ENCODE data around the gene TMEM82.

TMEM82 gene

GRCh38 chr1:15738416-15739113, 3.7 kb upstream of the TMEM82 start:
- DNase-seq (ENCODE audit: low read depth in 2 of 2), result no peak
- no peak overlapping the region for H3K4me3 ChIP-seq (replicated peaks in 1 of 2; ENCODE audit: low read depth in 2 of 2, low read length in 2 of 2)

GRCh38 chr1:15739259-15739658, 3.0 kb upstream of the TMEM82 start:
- H3K4me3 ChIP-seq (replicated peaks in 1 of 2; ENCODE audit: low read depth in 2 of 2, low read length in 2 of 2), result no peak overlapping the region
- DNase-seq (ENCODE audit: low read depth in 2 of 2), result no peak
- TF ChIP-seq, protein P1, sequence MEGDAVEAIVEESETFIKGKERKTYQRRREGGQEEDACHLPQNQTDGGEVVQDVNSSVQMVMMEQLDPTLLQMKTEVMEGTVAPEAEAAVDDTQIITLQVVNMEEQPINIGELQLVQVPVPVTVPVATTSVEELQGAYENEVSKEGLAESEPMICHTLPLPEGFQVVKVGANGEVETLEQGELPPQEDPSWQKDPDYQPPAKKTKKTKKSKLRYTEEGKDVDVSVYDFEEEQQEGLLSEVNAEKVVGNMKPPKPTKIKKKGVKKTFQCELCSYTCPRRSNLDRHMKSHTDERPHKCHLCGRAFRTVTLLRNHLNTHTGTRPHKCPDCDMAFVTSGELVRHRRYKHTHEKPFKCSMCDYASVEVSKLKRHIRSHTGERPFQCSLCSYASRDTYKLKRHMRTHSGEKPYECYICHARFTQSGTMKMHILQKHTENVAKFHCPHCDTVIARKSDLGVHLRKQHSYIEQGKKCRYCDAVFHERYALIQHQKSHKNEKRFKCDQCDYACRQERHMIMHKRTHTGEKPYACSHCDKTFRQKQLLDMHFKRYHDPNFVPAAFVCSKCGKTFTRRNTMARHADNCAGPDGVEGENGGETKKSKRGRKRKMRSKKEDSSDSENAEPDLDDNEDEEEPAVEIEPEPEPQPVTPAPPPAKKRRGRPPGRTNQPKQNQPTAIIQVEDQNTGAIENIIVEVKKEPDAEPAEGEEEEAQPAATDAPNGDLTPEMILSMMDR (IDR thresholded peaks at IDR 0.05; ENCODE audit: low read depth, low read length), result no peak

More at GRCh38 chr1:15738416-15739113, 3.7 kb upstream of the TMEM82 start:
- TF ChIP-seq, protein P1 (IDR thresholded peaks at IDR 0.05; ENCODE audit: low read depth, low read length), result no peak

DNA sequence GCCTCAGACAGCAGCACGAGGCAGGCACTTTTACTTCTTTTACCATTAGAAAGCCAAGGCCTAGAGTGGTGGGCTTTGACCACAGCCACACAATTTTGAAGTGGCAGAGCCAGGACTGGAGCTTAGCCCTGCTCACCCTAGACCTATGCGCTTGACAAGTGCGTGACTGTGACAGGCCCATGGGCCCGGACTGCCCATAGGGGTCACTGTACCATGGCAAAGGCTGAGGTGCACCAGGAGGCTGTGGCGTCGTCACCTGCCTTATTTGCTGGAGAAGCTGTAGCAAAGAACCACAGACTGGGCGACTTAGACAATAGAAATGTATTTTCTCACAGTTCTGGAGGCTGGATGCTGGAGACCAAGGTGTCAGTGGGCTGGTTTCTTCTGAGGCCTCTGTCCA, 2.6 kb upstream of the TMEM82 start:
- TF ChIP-seq, protein P1 (IDR thresholded peaks at IDR 0.05; ENCODE audit: low read depth, low read length), result peak; percentile 27
- no peak for DNase-seq (ENCODE audit: low read depth in 2 of 2)

DNA sequence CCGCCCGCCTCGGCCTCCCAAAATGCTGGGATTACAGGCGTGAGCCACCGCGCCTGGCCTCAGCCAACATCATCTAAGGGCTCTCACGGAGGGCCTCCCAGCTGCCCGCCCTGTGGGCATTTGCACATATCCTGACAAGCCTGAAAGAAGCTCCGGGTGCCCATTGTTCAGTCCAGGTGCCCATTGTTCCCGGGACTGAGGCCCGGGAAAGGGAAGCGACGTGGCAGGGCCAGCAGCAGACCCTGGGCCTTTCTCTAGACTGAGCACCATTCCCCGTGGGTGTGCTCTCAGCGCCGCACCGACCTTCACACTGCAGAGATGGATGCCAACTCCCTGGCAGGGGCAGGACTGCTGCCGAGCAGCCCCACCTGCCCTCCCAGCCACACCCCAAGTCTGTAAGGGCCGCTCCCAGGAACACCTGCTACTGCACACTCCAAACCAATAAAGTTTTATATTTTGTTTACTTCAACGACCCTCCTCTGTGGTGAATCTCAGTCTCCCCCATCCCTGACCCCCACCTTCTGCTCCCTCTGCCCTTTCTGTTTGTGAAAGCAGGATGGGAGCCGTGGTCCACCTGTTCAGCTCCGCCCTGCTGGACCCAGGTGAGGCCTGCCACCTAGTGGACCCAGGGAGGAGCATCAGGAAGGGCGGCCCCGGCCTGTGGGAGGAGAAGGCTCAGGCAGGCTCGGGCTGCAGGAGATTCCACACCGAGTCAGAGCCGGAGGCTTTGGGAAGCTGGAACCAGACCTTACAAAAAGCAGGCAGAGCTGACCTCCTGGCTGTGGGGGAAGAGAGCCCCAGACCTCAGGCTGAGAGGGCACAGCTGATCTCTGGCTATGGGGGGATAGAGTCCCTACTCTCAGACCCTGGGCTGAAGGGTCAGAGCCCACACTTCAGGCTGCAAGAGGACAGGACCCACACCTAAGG, 1.1 kb upstream of the TMEM82 start:
- no peak overlapping the region for H3K4me3 ChIP-seq (replicated peaks in 1 of 2; ENCODE audit: low read depth in 2 of 2, low read length in 2 of 2)
- TF ChIP-seq, protein P1 (IDR thresholded peaks at IDR 0.05; ENCODE audit: low read depth, low read length), result peak; percentile 89
- DNase-seq (ENCODE audit: low read depth in 2 of 2), result peak; percentile 66 to 80

More for the DNA sequence above, 2.6 kb upstream of the TMEM82 start:
- H3K4me3 ChIP-seq (replicated peaks in 1 of 2; ENCODE audit: low read depth in 2 of 2, low read length in 2 of 2), result no peak overlapping the region

- DNase-seq (ENCODE audit: low read depth in 2 of 2), result no peak
- TF ChIP-seq, protein P1 (IDR thresholded peaks at IDR 0.05; ENCODE audit: low read depth, low read length), result no peak
- H3K4me3 ChIP-seq (replicated peaks in 1 of 2; ENCODE audit: low read depth in 2 of 2, low read length in 2 of 2), result no peak overlapping the region
Observed at GRCh38 chr1:15744122-15744679, 1.9 kb downstream of the TMEM82 start.

DNA sequence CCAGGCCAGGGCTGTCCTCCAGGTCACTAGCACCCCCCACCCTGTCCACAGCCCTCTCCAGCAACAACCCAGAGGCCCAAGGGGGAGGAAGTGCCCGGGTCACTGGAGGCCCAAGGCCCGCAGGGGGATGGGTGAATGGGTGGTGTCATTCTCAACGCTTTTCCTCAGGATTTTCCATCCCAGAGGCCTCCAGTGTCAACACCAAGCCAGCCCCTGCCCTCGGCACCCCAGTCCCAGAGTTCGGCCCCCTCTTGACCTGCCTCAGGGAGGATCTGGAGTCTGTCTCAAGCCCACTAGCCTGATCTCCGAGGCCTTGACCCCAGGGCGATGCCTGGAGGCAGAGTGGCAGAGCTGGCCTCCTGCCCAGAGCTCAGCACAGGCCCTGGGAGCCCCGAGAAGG, 5.1 kb downstream of the TMEM82 start:
- H3K4me3 ChIP-seq (replicated peaks in 1 of 2; ENCODE audit: low read depth in 2 of 2, low read length in 2 of 2), result no peak overlapping the region
- TF ChIP-seq, protein P1 (IDR thresholded peaks at IDR 0.05; ENCODE audit: low read depth, low read length), result no peak
- DNase-seq (ENCODE audit: low read depth in 2 of 2), result no peak

Measured in cardiac fibroblast (primary cell).